Measurements from ENCODE around the gene TMEM164.

Gene TMEM164

GRCh38 chrX:110167952-110168451, 165.1 kb downstream of the TMEM164 start:
- peak; percentile 65 for DNase-seq (ENCODE audit: low read depth)

GRCh38 chrX:110168585-110168984, 165.7 kb downstream of the TMEM164 start:
- DNase-seq (ENCODE audit: low read depth) = peak; percentile 62

- no peak for DNase-seq (ENCODE audit: low read depth)
Observed at GRCh38 chrX:110170029-110170428, 167.1 kb downstream of the TMEM164 start.

GRCh38 chrX:110171442-110171841, 168.5 kb downstream of the TMEM164 start:
- DNase-seq (ENCODE audit: low read depth) = no peak

- no peak for DNase-seq (ENCODE audit: low read depth)
Observed at GRCh38 chrX:110172215-110172614, 169.3 kb downstream of the TMEM164 start.

GRCh38 chrX:110173192-110174175, 170.6 kb downstream of the TMEM164 start:
- peak; percentile 53 for DNase-seq (ENCODE audit: low read depth)

GRCh38 chrX:110175146-110175545, 172.2 kb downstream of the TMEM164 start:
- no peak for DNase-seq (ENCODE audit: low read depth)

- no peak for DNase-seq (ENCODE audit: low read depth)
Observed at GRCh38 chrX:110175696-110176095, 172.8 kb downstream of the TMEM164 start.

- no peak for DNase-seq (ENCODE audit: low read depth)
Observed at GRCh38 chrX:110178179-110178865, 175.4 kb downstream of the TMEM164 start.

DNA sequence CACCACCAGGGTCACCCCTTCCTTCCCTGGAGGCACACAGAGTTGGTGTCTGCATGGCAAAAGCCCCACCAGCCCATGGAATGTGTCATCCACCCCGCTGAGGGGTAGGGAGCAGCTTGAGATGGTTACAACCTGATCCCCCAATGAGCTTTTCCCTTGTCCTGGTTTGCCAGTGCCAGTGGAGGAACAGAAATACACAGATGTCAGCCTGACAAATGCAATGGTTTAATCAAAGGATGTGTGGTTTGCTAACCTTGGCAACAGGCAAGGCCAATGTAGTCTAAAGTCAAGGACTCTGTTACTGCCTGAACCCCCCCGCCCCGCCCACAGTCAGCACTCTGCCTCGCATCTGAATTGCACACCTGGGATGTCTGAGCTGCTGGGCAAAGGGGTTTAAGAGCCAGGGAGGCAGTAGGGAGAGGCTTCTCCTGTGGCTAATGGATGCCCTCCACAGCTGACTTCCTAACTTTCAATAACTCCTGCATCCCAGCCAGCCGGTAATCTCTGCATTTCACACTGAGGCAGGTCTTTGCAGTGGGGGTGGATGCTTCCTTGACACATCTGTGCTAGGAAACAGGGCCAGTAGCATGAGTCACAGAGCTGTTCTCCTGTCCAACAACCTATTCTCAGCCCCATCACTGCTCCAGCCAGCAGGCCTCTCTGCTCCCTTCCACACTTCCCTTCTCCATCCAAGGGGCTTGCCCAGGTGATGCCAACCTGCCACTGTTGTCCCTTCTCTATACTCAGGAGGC, 177.4 kb downstream of the TMEM164 start:
- peak; percentile 75 for DNase-seq (ENCODE audit: low read depth)

GRCh38 chrX:110180928-110181310, 178.0 kb downstream of the TMEM164 start:
- peak; percentile 63 for DNase-seq (ENCODE audit: low read depth)

GRCh38 chrX:110181459-110182137, 178.7 kb downstream of the TMEM164 start:
- DNase-seq (ENCODE audit: low read depth) = no peak

DNA sequence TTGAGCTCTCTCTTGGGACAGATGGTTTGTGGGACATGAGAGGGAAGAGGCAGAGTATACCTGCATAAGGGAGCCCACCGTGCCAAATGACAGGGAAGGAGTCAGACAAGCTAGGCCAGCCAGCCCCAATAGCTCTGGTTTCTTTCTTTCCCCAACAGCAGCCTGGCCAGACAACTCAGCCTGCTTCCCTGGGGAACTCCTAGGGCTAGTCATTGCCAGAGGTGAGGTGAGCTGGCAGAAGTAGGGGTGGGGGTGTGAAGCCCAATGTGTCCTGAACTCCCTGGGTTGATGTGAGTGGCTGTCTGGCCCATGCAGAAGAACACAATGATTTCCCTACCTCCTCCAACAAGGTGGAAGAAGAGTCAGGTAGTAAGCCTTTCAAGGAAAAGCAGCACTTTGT, 179.4 kb downstream of the TMEM164 start:
- peak; percentile 34 for DNase-seq (ENCODE audit: low read depth)

DNA sequence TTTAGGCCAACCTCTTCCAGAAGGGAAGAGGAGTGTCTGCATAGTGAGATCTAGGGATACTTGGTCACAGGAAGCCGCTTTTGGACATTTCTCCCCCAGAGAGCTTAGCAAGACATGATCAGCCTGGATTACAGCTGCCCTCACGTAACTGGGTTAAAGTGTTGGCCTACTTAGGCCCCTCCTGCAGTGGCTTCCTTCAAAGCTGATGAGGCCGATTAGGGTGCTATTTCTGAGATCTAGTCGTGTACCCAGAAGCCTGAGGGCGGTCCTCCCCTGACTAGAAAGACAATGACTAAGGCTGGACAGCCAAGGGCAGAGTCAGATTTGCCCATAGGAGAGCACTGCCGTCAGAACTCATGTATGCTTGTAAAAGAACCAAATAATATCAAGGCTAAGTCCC, 180.0 kb downstream of the TMEM164 start:
- peak; percentile 21 for DNase-seq (ENCODE audit: low read depth)

- no peak for DNase-seq (ENCODE audit: low read depth)
Observed at GRCh38 chrX:110183314-110183713, 180.4 kb downstream of the TMEM164 start.

DNA sequence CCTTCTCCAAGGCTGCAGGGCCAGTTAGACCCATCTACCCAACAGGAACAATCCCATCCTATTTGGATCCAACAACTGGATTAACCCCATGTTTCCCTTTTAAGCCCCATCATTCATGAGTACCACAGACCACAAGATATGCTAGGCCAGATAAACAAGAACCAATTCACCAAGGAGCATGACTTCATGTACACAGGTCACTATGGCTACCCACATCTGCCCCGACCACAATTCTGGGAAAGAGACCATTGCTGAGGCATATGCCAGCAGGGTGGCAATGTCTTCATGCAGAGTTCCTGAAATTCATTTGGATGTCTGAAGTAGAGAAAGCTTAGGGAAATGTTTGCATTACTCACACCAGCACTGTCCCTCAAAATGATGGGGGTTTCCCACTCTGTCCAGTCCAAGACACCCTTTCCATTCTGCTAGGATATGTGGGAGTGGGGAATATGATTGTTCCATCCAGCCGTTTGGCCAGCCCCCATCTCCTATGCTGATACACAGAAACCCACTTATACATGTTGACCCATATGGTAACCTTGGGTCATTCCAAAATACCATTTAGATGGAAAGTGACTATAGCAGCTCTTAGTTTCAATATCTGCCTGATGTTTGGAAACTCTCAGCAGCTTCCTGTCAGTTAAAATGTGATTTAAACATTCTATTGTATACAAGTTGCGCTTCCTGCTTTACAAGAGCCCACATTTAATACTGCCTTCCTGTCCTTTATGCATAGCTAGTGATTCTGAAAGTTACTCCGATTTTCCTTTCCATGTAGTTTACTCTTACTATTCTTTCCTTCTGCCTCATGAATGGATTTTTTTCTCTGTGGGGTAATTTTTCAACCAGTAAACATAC, 186.0 kb downstream of the TMEM164 start:
- no peak for DNase-seq (ENCODE audit: low read depth)

GRCh38 chrX:110192516-110192915, 189.6 kb downstream of the TMEM164 start:
- DNase-seq (ENCODE audit: low read depth) = no peak

DNA sequence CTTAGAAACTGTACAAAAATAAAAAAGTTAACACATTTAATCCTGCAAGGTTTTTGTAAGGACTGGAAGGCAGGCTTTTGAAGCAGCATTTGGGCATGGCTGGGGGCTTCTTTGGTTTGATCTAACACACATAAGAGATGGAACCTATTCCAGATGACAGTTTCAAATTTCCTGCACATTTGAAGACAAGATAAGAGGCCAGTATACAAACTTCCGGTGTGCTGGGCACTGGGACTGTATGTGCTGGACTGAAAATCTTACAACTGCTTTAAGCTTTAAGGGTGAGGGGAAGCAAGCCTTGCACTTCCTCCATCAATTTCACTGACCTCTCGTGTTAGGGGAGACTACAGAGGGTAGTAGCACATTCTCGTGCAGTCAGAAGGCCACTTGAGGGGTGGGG, 192.1 kb downstream of the TMEM164 start:
- DNase-seq (ENCODE audit: low read depth) = no peak

GRCh38 chrX:110201799-110202198, 198.9 kb downstream of the TMEM164 start:
- DNase-seq (ENCODE audit: low read depth) = peak; percentile 45

DNA sequence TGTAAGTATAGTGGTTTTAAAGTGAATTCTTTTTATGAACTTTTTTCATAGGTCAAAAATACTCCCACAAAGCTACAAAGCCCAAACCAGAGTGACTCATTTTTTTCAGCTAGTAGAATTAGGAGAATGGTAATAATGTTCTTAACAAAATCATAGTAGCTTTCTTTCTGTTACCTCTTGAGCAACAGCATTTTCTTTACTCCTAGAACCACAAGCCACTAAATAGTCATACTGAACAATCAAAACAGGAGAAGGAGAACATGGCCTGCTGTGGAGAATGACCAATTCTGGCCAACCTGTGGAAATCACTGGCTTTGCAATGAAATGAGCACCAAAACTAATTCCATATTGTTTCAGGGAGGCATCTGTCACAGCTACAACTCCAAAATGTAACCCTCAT, 202.1 kb downstream of the TMEM164 start:
- DNase-seq (ENCODE audit: low read depth) = peak; percentile 59

DNA sequence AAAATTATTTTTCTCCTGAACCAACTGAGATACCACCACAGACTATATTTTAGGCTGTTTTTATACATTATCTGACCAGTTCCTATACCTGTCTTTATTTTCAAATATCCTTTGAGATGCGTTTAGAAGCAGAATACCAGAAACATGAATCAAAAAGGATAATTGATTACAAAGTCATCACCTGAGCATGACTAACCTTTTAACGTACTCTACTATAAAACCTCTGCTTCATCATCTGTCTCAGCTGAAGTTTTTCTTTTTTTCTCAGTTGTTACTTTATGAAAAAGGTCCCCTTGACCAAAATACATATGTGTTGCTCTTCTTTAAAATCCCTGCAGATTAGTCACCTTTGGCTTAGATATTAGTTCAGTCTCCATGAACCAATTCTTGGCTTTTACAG, 205.2 kb downstream of the TMEM164 start:
- DNase-seq (ENCODE audit: low read depth) = peak; percentile 44
